GM21737 (cell line): ENCODE measurements around the gene SYNDIG1.
"Not testable (repeated sequence)": the region's sequence is repeated elsewhere in the genome, so short reads cannot be mapped to it uniquely, and the experiment has no call there.

Experiments
- ATAC-seq: cut with Tn5 transposase; IDR thresholded peaks from one replicate; pipeline ENCODE4 v1.9.1; 2021; ENCODE audit warnings: mild to moderate bottlenecking, moderate library complexity; ENCODE audit not compliant: unreplicated experiment

Gene SYNDIG1

DNA sequence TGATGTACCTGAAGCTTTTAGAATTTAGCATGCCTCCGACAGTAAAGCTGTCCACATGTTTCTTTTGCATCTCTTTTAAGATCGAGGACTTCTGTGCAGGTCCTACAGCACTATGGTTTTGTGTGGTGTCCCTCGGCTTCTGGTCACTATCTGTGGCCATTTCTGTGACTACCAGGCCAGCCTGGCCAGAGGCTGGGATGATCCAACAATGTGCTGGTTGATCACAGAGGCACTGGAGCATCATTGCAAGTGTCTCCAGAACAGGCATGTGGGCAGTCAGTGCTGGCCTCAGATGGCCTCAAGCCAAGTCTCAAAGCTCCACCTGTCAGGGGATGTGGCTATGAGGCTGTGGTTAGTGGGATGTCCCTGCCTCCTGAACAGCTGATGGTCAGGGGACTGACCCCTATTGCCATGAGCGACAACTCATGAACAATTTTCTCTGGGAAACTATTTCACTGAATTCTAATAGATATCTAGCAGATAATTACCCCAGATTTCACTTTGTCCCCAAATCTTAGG, 136.6 kb downstream of the SYNDIG1 start:
- no peak for ATAC-seq

DNA sequence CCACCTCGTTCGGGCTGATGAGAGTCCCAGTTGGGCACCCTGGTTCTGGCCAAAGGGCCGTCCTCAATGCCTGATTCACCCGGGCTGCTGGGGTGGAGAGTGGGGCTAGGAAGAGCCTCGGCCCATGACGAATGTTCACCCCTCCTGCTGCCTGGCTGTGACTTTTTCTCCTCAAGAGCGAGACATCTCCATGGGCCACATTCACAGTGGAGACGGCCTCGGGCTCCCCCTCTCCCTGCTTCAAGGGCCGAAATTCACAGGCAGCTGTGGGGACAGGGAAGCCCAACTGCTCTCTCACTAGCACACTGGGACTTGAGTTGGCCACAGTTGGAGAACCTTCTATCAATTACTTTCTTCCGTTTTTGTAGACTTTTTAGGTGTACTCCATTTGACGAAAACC, 138.0 kb downstream of the SYNDIG1 start:
- no peak for ATAC-seq

DNA sequence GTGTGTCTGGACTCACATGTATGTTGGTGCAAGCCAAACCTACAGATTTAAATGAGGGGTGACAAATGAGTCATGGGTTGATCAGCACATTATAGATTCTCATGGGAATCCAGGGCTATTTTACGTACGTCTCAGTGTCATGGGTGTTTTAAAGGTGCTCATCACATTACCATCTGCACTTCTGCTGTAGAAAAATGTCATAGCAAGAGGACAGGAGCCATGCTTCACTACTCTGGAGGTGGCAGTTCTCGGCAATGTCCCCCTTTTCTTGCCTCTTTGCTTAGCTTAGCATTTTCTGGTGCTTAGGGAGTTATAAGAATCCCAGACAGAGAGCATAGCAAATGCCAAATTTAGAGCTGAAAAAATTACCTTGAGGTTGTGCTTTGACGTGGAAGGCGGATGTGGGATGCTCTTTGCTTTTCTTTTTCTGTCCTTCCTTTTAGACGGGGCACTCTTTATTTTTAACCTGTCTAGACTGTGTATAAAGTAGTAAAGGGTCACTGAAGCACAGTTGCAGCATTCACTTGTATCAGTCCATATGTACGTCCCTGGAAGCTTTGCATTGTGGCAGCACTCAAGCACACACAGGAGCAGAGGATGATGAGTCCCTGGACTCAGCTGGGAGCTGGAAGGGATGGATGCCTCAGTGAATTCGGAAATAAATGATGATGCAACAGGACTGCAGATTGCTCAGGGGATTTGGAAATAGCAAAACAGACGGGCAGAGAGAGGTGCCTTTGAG, 139.7 kb downstream of the SYNDIG1 start:
- ATAC-seq, result no peak

DNA sequence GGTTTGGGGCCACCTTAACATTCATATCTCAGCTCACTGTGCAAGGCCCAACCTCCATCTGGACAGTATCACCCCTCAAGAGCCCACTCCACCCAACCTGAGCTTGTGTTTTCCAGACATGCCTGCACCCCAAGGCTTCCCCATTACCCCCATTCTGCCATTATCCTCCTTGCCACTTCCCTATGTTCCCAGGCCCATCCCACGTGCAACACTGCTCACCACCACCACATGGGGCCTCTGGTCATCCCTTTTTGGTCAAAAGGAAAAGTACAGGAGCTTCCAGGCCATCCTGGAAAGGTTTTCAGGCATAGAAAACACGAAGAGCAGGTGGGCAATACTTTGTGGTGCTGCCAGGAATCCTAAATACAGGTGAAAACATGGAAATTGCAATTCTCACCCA, 140.3 kb downstream of the SYNDIG1 start:
- no peak for ATAC-seq

DNA sequence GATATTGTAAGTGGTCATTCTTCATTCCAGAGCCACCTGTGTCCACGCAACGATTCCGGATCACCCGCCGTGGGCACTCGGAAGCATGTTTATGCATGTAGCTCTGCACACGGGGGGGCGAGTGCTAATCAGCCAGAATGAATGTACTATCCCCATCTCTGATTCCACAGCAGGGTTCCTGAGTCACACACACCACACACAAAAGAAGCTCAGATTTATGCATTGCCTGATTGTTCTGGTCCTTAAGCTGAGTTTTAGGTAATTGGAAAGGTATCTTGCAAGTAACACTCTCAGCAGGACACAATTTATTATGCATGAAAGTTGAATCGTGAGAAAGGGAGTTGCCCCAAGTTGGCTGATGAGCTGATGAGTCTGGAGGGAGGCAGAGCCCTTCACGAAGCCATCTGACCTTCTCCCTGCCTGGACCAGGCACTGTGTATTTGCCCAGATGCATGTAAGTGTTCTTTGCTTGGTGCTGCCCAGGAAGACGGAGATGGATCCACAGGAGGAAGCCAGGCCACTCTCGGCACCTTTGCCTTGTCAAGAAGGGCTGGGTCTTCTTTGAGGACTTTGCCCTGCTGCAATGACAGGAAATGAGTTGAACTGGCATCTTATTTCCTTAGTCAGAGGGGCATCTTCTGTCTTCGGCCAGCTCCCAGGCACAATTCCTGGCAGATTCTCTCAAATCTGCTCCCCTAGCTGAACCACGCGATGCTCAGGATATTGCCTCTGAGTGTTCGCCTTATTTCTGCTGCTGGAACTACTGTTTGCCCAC, 141.1 kb downstream of the SYNDIG1 start:
- no peak for ATAC-seq

DNA sequence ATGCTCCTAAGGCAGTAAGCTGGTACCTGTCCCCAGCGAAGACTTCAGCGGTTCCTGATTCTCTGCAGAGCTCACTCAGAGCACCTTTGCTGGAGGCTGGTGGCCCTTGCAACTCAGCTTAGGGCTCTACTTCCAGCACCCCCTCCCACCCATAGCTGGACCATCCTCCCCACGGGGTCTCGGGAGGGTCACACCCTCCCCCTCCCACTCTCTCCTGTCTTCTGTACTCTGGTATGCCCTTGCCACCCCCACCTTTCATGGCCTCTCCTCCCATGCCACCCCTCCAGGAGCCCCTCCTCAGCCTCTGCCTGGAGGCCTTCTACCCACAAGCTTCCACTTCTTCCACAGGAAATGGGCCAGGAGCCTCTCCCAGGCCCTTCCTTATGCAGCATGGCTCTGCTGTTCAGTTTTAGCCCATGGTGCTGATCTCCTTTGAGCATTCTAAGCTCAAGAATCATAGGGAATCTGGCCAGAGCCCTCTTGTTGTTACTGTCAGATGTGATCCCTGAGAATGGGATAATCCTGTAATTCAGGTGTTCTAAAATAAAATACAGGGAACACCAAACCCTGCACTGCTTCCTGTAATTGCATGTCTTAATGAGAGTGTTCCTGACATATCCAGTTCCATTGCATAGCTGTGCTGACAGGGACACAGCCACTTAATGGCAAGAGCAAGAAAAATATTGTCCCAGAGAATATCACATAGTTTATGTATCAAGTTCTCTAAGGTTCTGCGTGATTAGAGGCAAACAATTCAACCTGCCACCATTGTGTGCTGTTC, 142.1 kb downstream of the SYNDIG1 start:
- ATAC-seq, result no peak

DNA sequence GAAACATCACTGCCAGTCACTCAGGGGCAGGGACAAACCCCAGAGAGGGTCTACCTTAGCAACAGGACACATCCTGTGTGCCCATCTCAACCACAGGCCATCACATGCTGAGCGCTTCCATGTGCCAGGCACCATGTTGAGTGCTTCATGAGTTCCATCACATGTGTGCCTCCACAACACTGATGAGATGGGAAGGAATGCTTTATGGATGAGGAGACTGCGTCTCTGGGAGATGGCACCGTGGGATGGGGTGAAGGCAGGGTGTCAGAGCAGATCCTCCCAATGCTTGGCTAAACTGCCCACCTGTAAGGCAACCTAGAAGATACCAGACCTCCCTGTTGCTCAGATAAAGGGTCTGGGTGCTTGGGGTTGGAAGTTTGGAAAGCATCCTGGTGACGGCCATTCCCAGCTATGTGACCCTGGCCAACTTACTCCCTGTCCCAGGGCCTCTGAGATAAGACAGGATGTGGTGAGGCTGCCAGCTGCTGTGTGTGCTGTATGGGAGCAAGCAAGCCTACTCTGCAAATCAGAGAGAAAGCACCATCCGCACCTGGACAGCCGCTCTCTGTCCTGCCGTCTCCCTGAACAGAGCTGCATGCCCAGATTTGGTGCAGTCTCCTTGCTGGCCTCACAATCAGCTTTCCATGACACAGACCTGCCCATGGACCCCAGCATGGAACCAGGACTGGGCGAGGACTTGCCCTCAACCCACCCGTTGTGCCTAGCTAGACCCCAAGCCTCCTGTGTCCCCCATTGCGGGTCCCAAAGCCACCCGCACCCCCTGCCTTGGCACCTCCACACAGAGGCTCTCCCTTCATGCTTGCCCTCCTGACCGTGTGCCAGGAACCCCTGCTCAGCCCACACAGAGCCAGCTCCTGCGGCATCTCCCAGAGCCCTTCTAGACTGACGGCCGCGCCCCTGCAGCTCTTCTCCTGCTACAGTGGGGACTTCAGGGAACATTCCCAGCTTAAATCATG, 143.7 kb downstream of the SYNDIG1 start:
- no peak for ATAC-seq

DNA sequence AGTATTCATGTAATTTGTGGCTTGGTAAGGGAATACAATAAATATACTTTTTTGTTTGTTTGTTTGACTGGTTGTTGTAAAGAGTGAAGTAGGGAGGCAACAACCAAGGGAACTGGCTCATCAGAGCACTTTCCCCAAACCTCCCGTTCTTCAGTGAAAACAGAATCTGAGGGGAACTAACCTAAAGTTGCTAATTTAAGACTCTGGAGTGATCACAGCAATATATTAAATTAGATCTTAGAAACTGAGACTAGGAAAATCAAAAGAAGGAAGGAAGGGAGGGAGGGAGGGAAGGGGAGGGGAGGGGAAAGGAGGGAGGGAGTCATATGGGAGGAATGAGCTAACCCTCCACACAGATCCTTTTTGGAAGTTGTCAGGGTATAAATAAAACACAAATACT, 144.9 kb downstream of the SYNDIG1 start:
- no peak for ATAC-seq

DNA sequence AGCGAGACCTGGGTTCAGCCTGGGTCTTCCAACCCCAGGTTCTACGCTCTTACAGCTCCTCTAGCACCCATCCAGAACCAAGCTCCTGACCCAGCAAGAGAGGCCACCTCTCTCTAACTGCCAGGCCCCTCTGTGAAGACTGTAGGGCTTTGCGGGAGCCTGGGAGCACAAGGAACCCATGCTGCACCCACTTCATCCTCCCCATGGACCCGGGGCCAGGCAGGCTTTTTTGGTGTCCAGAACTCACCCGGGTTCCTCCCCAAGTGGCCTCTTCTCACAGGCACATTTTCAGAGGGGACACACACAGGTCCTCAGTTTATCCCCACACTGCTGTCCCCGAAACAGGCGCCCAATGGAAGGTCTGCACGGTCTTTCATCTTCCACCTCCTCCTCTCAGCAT, 145.9 kb downstream of the SYNDIG1 start:
- no peak for ATAC-seq

DNA sequence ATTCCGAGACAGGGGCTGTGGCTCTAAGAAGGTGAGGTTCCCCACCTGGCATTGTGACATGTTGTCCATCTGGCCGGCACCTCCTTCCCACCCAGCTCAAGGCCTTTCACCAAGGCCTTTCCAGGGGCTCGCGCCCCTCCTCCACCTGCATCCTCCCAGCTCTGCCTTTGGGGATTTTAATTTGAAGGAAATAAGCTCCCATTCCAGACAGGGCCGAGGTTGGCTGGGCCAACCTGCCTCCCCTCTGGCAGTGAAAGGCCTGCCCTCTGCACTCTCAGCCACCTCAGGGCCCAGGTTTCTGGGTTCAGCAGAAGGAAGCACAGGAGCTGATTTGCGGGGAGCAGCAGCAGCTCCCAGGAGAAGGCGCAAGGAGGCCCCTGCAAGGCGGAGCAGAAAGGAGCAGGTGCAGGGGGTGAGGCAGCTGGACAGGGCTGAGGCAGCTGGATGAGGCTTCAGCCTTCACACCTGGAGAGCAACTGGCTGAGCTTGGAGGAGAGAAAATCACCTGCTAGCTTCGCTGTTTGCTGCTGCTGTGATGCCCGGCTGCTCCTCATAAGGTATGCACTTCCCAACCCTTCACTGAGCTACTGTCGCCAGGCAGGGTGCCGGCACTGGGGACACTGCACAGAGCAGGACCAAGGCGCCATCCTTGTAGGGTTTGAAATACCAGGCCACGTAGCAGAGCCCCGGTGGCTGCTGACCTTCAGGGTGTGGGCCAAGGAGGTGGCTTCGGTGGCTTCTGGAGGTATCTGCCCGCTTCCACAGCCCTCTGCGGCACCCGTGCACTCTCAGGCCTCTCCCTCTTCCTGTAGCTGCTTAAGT, 147.0 kb downstream of the SYNDIG1 start:
- no peak for ATAC-seq

DNA sequence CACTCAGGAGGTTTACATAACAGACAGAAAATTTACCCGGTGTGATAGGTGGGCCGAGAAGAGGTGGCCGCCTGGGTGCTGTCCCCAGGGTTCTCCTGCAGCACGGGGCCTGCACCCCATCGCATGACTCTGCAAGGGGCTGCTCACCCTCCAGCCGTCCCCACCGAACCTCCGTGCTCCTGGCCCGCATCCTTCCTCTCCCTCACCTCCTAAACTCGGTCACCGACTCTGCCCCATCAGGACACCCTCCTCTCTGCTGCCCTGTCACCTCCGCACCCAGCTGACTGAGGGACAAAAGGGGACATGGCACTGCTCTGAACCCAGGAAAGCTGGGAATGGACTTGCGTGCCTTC, 147.6 kb downstream of the SYNDIG1 start:
- no peak for ATAC-seq

DNA sequence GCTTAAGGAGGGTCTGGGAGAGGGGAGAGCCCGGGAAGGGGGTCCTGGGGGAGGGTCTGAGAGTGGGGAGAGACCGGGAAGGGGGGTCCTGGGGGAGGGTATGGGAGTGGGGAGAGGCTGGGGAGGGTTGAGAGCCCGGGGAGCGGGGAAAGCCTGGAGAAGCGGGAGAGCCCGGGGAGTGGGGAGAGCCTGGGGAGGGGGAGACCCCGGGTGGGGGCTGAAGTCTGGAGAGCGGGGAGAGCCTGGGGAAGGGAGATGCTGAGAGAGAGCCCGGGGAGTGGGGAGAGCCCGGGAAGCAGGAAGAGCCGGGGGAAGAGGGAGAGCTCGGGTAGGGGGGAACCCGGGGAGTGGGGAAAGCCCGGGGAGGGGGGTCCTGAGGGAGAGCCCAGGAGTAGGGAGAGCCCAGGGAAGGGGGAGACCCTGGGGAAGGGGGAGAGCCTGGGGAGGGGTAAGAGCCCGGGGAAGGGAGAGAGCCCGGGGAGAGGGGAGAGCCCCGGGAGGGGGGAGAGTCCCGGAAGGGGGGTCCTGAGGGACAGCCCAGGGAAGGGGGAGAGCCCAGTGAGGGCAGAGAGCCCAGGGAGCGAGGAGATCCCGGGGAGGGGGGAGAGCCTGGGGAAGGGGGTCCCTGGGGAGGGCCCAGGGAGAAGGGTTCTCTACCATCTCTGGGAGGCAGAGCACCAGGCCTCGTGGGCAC, 148.5 kb downstream of the SYNDIG1 start:
- no peak for ATAC-seq

DNA sequence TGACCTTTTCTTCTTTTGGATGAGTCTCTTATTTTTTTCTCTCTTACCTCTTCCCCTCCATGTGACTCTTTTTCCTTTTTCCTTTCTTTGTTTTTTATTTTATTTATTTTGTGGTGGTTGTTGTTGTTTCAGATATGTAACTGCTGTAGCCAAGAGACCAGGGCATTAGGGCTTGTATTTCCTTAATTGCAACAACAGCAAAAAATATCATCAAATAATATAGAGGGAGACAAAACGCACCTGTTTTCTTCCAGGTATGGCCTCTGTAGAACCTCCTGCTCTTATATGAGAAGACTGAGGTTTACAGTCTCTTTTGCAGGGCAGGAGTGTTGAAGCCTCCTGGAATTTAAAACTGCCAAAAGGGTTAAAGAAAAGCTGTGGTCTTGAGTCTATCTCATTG, 149.3 kb downstream of the SYNDIG1 start:
- ATAC-seq, result no peak

DNA sequence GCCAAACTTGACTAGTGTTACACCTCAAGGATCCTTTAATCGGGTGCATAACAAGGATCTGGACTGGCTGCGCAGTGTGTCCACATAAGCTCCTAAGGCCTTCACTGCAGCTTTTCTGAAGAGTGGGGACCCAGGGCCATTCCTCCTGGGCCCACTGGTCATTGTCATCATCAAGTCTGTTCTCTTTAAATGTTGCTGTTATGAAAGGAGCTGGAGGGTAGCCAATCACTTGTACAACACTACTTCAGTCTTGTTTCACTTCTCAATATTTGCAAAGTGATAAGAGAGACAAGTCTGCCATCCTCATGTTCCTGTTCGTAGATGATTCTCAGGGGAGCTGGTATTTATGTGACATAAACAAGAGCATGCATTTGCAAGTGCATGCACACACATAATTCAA, 149.8 kb downstream of the SYNDIG1 start:
- ATAC-seq, result no peak

DNA sequence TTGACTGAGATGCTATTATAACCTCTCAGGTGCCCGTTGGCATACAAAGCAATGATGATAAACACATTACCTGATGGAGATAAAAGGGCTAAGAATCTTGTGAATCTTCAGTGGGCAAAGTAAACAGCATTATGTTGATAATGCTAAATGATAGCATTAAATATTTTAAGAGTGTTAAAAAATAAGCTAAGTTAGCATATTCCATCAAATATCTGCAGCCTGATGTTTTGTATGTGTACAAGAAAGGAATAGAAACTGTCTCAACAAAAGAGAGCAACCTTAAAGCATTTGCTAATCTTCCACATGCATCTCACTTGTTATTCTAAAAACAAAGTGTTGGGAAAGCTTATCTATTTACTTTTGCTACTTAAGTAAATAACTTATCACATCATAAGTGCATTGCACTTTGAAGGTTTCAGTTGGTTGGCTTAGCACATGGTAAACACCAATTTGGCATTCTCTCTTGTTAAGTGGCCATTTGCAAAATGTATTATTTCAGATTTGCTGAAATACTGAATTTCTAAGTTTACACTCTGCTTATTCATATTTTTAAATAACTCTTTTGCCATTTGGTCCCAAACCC, 151.6 kb downstream of the SYNDIG1 start:
- no peak for ATAC-seq

DNA sequence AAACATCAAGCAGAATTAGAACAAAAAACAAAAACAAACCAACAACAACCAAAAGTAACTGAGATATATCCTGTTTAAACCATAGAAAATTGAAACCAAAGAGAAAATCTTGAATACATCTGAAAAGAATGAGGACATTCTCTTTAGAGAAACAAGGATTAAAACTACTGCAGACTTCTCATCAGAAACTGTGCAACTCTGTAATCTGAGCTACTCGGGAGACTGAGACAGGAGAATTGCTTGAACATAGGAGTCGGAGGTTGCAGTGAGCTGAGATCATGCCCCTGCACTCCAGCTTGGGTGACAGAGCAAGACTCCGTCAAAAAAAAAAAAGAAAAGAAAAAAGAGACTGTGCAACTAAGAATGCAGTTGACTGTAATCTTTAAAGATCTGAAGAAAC, 153.4 kb downstream of the SYNDIG1 start:
- ATAC-seq, result no peak

DNA sequence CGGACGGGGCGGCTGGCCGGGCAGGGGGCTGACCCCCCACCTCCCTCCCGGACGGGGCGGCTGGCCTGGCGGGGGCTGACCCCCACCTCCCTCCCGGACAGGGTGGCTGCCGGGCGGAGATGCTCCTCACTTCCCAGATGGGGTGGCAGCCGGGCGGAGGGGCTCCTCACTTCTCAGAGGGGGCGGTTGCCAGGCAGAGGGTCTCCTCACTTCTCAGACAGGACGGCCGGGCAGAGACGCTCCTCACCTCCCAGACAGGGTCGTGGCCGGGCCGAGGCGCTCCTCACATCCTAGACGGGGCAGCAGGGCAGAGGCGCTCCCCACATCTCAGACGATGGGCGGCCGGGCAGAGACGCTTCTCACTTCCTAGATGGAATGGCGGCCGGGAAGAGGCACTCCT, 156.7 kb downstream of the SYNDIG1 start:
- ATAC-seq, result not testable (repeated sequence)

DNA sequence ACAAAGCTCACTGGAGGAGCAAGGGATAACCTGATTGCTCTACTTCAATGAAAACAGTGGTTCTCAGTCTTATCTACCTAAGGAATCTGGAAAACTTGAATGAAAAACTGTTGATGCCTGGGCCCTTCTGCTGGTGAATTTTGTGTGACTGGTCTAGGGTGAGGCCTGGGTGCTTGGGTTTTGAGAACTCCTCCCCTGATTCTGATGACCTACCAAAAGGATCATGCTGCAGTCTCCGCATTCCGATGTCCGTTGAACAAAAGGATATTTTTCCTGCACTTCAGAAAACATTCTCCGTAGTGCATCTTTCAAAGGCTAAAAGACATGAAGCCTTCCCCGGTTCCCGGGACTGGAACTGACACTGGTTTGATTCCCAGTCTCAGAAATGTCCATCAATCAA, 157.9 kb downstream of the SYNDIG1 start:
- no peak for ATAC-seq

DNA sequence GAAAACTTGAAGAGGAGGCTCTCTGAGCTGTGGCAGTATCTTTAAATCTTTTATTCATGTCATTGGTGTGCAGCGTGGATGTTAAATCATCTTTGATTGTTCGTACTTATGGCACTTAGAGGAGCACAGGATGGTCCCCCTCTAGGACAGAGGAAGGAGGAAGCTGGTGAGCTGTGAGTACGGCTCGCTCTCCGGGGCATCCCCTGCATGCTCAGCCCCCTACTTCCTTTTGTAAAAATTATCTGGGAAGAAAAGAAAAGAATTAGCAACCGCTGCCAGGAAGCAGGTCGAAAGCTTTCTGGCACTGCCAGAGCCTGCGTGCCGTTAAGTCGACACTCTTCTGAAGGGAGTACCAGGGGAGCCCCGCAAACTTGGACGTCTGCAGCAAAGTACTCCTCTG, 158.5 kb downstream of the SYNDIG1 start:
- no peak for ATAC-seq
